H1 (cell line): ENCODE results near the gene BRD7. TPM values are rescaled to one million over a fixed set of nuclear protein-coding genes. Genes with fewer than 3 reads are reported as not detected.

Source experiments
- CTCF ChIA-PET: fragments of 300-600 bp; sonication (Branson Sonifier 250); formaldehyde crosslinking; loops from one replicate; lab custom pipeline; 2021; ENCODE audit not compliant: partially characterized antibody; lab: Charles Lee
- POLR2A ChIA-PET: fragments of 300-600 bp; sonication (Branson Sonifier 250); formaldehyde crosslinking; loops from one replicate; lab custom pipeline; 2021; ENCODE audit warnings: inconsistent platforms; ENCODE audit not compliant: partially characterized antibody; lab: Charles Lee
- DNase-seq, 2 experiments: peaks; one replicate each; pipeline versions ENCODE4 v3.0.0 to v3.0.0-alpha.2; 2010 to 2022; ENCODE audit warnings: low spot score in 2 of 2, low read depth in 1 of 2, mixed read lengths in 1 of 2
- FAIRE-seq: peaks from 2 replicates; lab custom pipeline; 2011; peaks lifted over from hg19 to GRCh38; lab: Jason Lieb, UNC
- H2AFZ ChIP-seq: 2 replicates; pipeline ENCODE4 v1.8.1; 2012; ENCODE audit warnings: low read length, inconsistent platforms
- H2AK5ac ChIP-seq: 2 replicates; pipeline ENCODE4 v1.6.1; 2013; ENCODE audit warnings: low read depth, low read length
- H2BK120ac ChIP-seq: replicated peaks from 2 replicates; pipeline ENCODE3; 2013; ENCODE audit warnings: low read depth, low read length, inconsistent platforms
- H2BK12ac ChIP-seq: 2 replicates; pipeline ENCODE4 v1.6.1; 2013; ENCODE audit warnings: low read depth, low read length
- H2BK15ac ChIP-seq: 2 replicates; pipeline ENCODE4 v1.6.1; 2013; ENCODE audit warnings: low read length
- H2BK20ac ChIP-seq: 2 replicates; pipeline ENCODE4 v1.6.1; 2013; ENCODE audit warnings: low read length
- H2BK5ac ChIP-seq: 2 replicates; pipeline ENCODE4 v1.6.1; 2013; ENCODE audit warnings: low read depth, low read length
- H3K14ac ChIP-seq: 2 replicates; pipeline ENCODE4 v1.6.1; 2013; ENCODE audit warnings: inconsistent platforms; ENCODE audit not compliant: insufficient read length
- H3K18ac ChIP-seq: 2 replicates; pipeline ENCODE4 v1.6.1; 2013; ENCODE audit warnings: low read length; ENCODE audit errors: extremely low read depth
- H3K23ac ChIP-seq: 2 replicates; pipeline ENCODE4 v1.6.1; 2013; ENCODE audit warnings: inconsistent platforms; ENCODE audit not compliant: insufficient read length
- H3K23me2 ChIP-seq: 2 replicates; pipeline ENCODE4 v1.6.1; 2013; ENCODE audit warnings: low read depth, low read length
- H3K27ac ChIP-seq: 2 replicates; pipeline ENCODE4 v1.6.1; 2011; ENCODE audit warnings: low read depth, low read length, inconsistent platforms
- H3K27me3 ChIP-seq, 4 experiments: replicated peaks in 1 of 4; 1 replicate in 1 of 4; 2 replicates in 3 of 4; pipeline versions ENCODE4 v1.6.1 to v1.8.1; 2011 to 2013; ENCODE audit warnings: low read length in 3 of 4, mild to moderate bottlenecking in 3 of 4, inconsistent platforms in 2 of 4, mixed read lengths in 2 of 4, moderate library complexity in 1 of 4; ENCODE audit not compliant: control insufficient read depth in 3 of 4, insufficient read depth in 3 of 4; ENCODE audit errors: extremely low read depth in 1 of 4
- H3K36me3 ChIP-seq, 4 experiments: 2 replicates each; pipeline versions ENCODE4 v1.6.1 to v1.8.1; 2011 to 2013; ENCODE audit warnings: mild to moderate bottlenecking in 4 of 4, low read length in 3 of 4, moderate library complexity in 2 of 4, control low read depth in 1 of 4, inconsistent platforms in 1 of 4; ENCODE audit not compliant: insufficient read depth in 4 of 4, control insufficient read depth in 2 of 4
- H3K4ac ChIP-seq: replicated peaks from 2 replicates; pipeline ENCODE3; 2013; ENCODE audit warnings: low read length, low read depth, mixed read lengths, inconsistent platforms; ENCODE audit not compliant: insufficient read length
- H3K4me1 ChIP-seq, 4 experiments: replicated peaks in 1 of 4; 1 replicate in 1 of 4; 2 replicates in 3 of 4; pipeline versions ENCODE4 v1.6.1 to v1.8.1; 2011 to 2013; ENCODE audit warnings: low read length in 3 of 4, inconsistent platforms in 2 of 4, mixed read lengths in 1 of 4; ENCODE audit not compliant: insufficient read depth in 4 of 4, control insufficient read depth in 3 of 4
- H3K4me2 ChIP-seq, 2 experiments: 2 replicates each; pipeline versions ENCODE4 v1.6.1 to v1.8.1; 2011 to 2013; ENCODE audit warnings: low read depth in 2 of 2, low read length in 2 of 2, control low read depth in 1 of 2, inconsistent platforms in 1 of 2, mild to moderate bottlenecking in 1 of 2; ENCODE audit not compliant: insufficient read depth in 1 of 2
- H3K4me3 ChIP-seq, 4 experiments: fragments of 200-600, 300-600 bp in 1 of 4; sonication (generic), shearing (Covaris generic), sonication (Bioruptor Twin) in 1 of 4; 2 replicates each; pipeline versions ENCODE4 v1.5.1 to v1.8.1; 2011 to 2016; ENCODE audit warnings: low read length in 4 of 4, low read depth in 3 of 4, control low read depth in 2 of 4, inconsistent platforms in 2 of 4, mild to moderate bottlenecking in 2 of 4, mixed read lengths in 1 of 4, moderate library complexity in 1 of 4; ENCODE audit not compliant: insufficient read depth in 2 of 4; ENCODE audit errors: extremely low read depth in 1 of 4
- H3K56ac ChIP-seq: replicated peaks from 2 replicates; pipeline ENCODE3; 2013; ENCODE audit warnings: low read depth, mild to moderate bottlenecking, mixed read lengths, low read length, inconsistent platforms; ENCODE audit not compliant: insufficient read length
- H3K79me1 ChIP-seq: 2 replicates; pipeline ENCODE4 v1.6.1; 2013; ENCODE audit warnings: low read depth, low read length, control low read depth
- H3K79me2 ChIP-seq, 2 experiments: 2 replicates each; pipeline versions ENCODE4 v1.6.1 to v1.8.1; 2012 to 2013; ENCODE audit warnings: low read length in 2 of 2, mild to moderate bottlenecking in 2 of 2, inconsistent platforms in 1 of 2; ENCODE audit not compliant: insufficient read depth in 2 of 2, control insufficient read depth in 1 of 2
- H3K9ac ChIP-seq, 4 experiments: replicated peaks in 1 of 4; 1 replicate in 1 of 4; 2 replicates in 3 of 4; pipeline versions ENCODE4 v1.6.1 to v1.8.1; 2011 to 2013; ENCODE audit warnings: low read depth in 3 of 4, low read length in 3 of 4, control low read depth in 2 of 4, mild to moderate bottlenecking in 2 of 4, moderate library complexity in 2 of 4, inconsistent platforms in 1 of 4; ENCODE audit errors: extremely low read depth in 1 of 4
- H3K9me3 ChIP-seq, 2 experiments: 2 replicates each; pipeline versions ENCODE4 v1.6.1 to v1.8.1; 2012 to 2013; ENCODE audit warnings: mild to moderate bottlenecking in 2 of 2, moderate library complexity in 2 of 2, control low read depth in 1 of 2, inconsistent platforms in 1 of 2, low read depth in 1 of 2, low read length in 1 of 2, mixed read lengths in 1 of 2; ENCODE audit not compliant: insufficient read depth in 2 of 2
- H4K20me1 ChIP-seq, 2 experiments: replicated peaks in 1 of 2; 2 replicates each; pipeline versions ENCODE3 to v1.8.1; 2011 to 2013; ENCODE audit warnings: inconsistent platforms in 2 of 2, low read length in 2 of 2, mild to moderate bottlenecking in 1 of 2; ENCODE audit not compliant: insufficient read depth in 2 of 2, control insufficient read depth in 1 of 2
- H4K5ac ChIP-seq: 2 replicates; pipeline ENCODE4 v1.6.1; 2013; ENCODE audit warnings: low read length, low read depth, mixed read lengths, inconsistent platforms; ENCODE audit not compliant: insufficient read length
- H4K8ac ChIP-seq: 2 replicates; pipeline ENCODE4 v1.8.0; 2013; ENCODE audit warnings: mild to moderate bottlenecking, moderate library complexity, low read length, inconsistent platforms; ENCODE audit not compliant: insufficient read depth; ENCODE audit errors: extremely low read depth
- H4K91ac ChIP-seq: replicated peaks from 2 replicates; pipeline ENCODE3; 2013; ENCODE audit warnings: low read length, mixed read lengths, inconsistent platforms; ENCODE audit not compliant: insufficient read length
- BACH1 ChIP-seq: IDR thresholded peaks from 2 replicates; pipeline ENCODE4 v1.6.1; 2012; ENCODE audit warnings: low read length, improper control_type of control experiment
- CHD2 ChIP-seq: IDR thresholded peaks from 2 replicates; pipeline ENCODE4 v1.6.1; 2012; ENCODE audit warnings: low read length, improper control_type of control experiment
- GTF2F1 ChIP-seq: IDR thresholded peaks from 2 replicates; pipeline ENCODE4 v1.6.1; 2012; ENCODE audit warnings: low read depth, low read length, improper control_type of control experiment, borderline replicate concordance
- RAD21 ChIP-seq, 2 experiments: IDR thresholded peaks in 1 of 2; conservative IDR thresholded peaks in 1 of 2; 2 replicates each; pipeline ENCODE4 v1.6.1; 2011; ENCODE audit warnings: low read depth in 2 of 2, low read length in 2 of 2, improper control_type of control experiment in 1 of 2, inconsistent platforms in 1 of 2, mild to moderate bottlenecking in 1 of 2, moderate library complexity in 1 of 2
- SIRT6 ChIP-seq: IDR thresholded peaks from one replicate; pipeline ENCODE4 v1.7.1; 2012; ENCODE audit warnings: low read length, inconsistent platforms
- SP2 ChIP-seq: IDR thresholded peaks from 2 replicates; pipeline ENCODE4 v1.6.1; 2012; ENCODE audit warnings: mild to moderate bottlenecking, low read length, inconsistent platforms
- WGBS, 2 experiments: shearing (Covaris generic) in 1 of 2; methylation state at CpG; one replicate each; pipeline versions ENCODE4 v1.1.6 to v1.1.7; 2013 to 2015; ENCODE audit warnings: low lambda C conversion rate in 2 of 2, mixed read lengths in 2 of 2, inconsistent platforms in 1 of 2, low coverage in 1 of 2, missing lambda C conversion rate in 1 of 2; ENCODE audit not compliant: insufficient replicate concordance in 2 of 2, insufficient coverage in 1 of 2, insufficient read length in 1 of 2; ENCODE audit errors: extremely low coverage in 1 of 2, missing lambda C conversion rate in 1 of 2; 5-methylcytosine and 5-hydroxymethylcytosine counted together
- polyA plus RNA-seq, 7 experiments: library from polyadenylated mRNA; depleted of rRNA in 3 of 7; stranded (reverse) in 5 of 7; unstranded in 2 of 7; fragments of >200 nt in 5 of 7; fragments of 200-250 nt in 2 of 7; gene quantifications; 1 replicate in 5 of 7; 2 replicates in 1 of 7; 4 replicates in 1 of 7; pipeline versions ENCODE4 v1.2.1 to v1.2.3, GENCODE V29; 2011 to 2013; ENCODE audit warnings: missing spikeins in 2 of 7, mixed read lengths in 2 of 7
- total RNA-seq: library from RNA; stranded (reverse); fragmentation: NEBNext Ultra II Directional; extraction: Animal tissue kit (Norgen Biotek cat#: 25700); gene quantifications from 2 replicates; pipeline ENCODE4 v1.2.1, GENCODE V29; 2021
- TF ChIP-seq, protein P1 (sequence below), 3 experiments: IDR thresholded peaks; 1 replicate in 2 of 3; 2 replicates in 1 of 3; pipeline versions ENCODE4 v1.5.1 to v1.6.1; 2011; ENCODE audit warnings: low read length in 3 of 3, mild to moderate bottlenecking in 3 of 3, inconsistent platforms in 2 of 3, low read depth in 1 of 3, moderate library complexity in 1 of 3; ENCODE audit not compliant: insufficient read depth in 1 of 3; ENCODE audit errors: control extremely low read depth in 1 of 3

Gene BRD7
- total and polyA plus RNA-seq, 2 of the 8 experiments (the other 6 are each of a cell fraction or from before 2014, with no cell fraction given), result 42.5 to 120 TPM

DNA sequence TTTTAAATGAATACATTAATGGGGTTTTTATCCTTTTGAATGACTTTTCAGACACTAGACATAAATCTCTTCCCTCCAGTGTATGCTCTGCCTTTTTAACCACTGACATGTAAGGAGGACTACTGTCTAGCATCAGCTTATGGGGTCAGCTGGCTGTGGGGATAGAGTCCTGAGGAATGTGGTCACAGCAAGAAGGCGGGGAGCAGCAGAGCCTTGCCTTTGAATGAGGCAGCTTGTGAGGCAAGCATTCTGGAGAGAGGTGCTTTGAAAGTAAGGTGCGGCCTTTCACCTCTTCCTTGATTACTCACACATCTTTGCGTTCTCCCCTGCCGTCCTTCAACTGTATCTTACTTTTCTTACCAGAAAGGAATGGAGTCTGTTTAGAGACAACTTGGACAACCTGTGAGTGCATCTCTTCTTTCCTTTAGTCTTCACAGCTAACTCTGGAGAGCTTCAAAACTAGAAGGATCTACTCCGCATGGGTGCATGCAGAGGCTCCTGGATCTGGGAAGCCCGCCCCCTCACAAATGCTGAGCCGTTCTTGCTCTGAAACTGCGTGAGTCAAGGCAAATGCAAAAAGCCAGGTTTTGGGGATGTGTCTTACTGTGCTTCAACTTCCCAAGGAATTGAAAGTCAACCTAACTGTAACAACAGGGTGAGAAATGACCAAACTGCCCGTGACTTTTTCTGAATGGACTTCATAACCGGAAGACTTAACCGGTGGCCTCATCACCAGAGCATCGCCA lies 52.5 kb downstream of the BRD7 start:
- no peak overlapping the region for H2BK5ac ChIP-seq
- no peaks in the 10 kb centered on the region; the same call in 1 of the 2 replicates for H3K79me1 ChIP-seq
- H4K20me1 ChIP-seq, result peaks cover 3 to 4% of the 10 kb centered on the region in 2 experiments
- no peak for DNase-seq
- no peaks in the 10 kb centered on the region for H3K79me2 ChIP-seq
- H3K4me1 ChIP-seq, result no peaks in the 10 kb centered on the region; a peak in 1 of 7 replicates
- H2AK5ac ChIP-seq, result no peak overlapping the region
- FAIRE-seq, result no peak
- H3K27me3 ChIP-seq, result no peaks in the 10 kb centered on the region
- no peak overlapping the region for H3K14ac ChIP-seq
- no peaks in the 10 kb centered on the region for H3K23me2 ChIP-seq
- H2BK20ac ChIP-seq, result no peak overlapping the region
- TF ChIP-seq GTF2F1 (no peak), CHD2 (no peak), RAD21 (IDR thresholded peaks at IDR 0.05 in 1 of 2, conservative IDR thresholded peaks at IDR 0.05 in 1 of 2; ENCODE audit: low read depth in 2 of 2, low read length in 2 of 2) (no peak), BACH1 (no peak), SIRT6 (no peak), SP2 (no peak)
- TF ChIP-seq, protein P1, sequence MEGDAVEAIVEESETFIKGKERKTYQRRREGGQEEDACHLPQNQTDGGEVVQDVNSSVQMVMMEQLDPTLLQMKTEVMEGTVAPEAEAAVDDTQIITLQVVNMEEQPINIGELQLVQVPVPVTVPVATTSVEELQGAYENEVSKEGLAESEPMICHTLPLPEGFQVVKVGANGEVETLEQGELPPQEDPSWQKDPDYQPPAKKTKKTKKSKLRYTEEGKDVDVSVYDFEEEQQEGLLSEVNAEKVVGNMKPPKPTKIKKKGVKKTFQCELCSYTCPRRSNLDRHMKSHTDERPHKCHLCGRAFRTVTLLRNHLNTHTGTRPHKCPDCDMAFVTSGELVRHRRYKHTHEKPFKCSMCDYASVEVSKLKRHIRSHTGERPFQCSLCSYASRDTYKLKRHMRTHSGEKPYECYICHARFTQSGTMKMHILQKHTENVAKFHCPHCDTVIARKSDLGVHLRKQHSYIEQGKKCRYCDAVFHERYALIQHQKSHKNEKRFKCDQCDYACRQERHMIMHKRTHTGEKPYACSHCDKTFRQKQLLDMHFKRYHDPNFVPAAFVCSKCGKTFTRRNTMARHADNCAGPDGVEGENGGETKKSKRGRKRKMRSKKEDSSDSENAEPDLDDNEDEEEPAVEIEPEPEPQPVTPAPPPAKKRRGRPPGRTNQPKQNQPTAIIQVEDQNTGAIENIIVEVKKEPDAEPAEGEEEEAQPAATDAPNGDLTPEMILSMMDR (IDR thresholded peaks at IDR 0.05; ENCODE audit: control extremely low read depth in 1 of 3, insufficient read depth in 1 of 3, low read depth in 1 of 3, low read length in 3 of 3), result no peak
- WGBS, 2 experiments, result 90% methylated on average over 12 of the region's 12 CpGs; no CpG with 5 or more reads in 1 of the 2 experiments
- no peak overlapping the region for H3K18ac ChIP-seq
- no peak overlapping the region for H3K56ac ChIP-seq
- no peak overlapping the region for H3K9ac ChIP-seq
- H3K9me3 ChIP-seq, result no peaks in the 10 kb centered on the region
- no peak overlapping the region for H2BK15ac ChIP-seq
- H4K8ac ChIP-seq, result no peak overlapping the region
- ChIA-PET CTCF (interaction anchor here (1.0 to 5.7 kb wide), 5 partner anchors 10 to 210 kb away, joined by 4 to 38 read pairs (median 4); no protein-coding TSS in a partner anchor), POLR2A (no interaction called here)
- H4K5ac ChIP-seq, result no peak overlapping the region
- no peak overlapping the region for H3K27ac ChIP-seq
- no peak overlapping the region for H2BK12ac ChIP-seq
- H2BK120ac ChIP-seq, result no peak overlapping the region
- H3K4me3 ChIP-seq, result no peak overlapping the region
- H3K4me2 ChIP-seq, result no peak overlapping the region
- peaks cover 12 to 71% (median 37%) of the 10 kb centered on the region in 4 experiments for H3K36me3 ChIP-seq
- H3K23ac ChIP-seq, result no peak overlapping the region
- no peak overlapping the region for H2AFZ ChIP-seq
- no peak overlapping the region for H4K91ac ChIP-seq
- no peak overlapping the region for H3K4ac ChIP-seq
